Activated T-cell treated with anti-CD3 and anti-CD28 coated beads for 4 hours (primary cell): Measurements from ENCODE around the gene SLC2A1.

Source experiments
- DNase-seq: peaks from one replicate; pipeline ENCODE4 v3.0.0-alpha.2; 2020

Gene SLC2A1

GRCh38 chr1:42888013-42888633, 70.5 kb downstream of the SLC2A1 start:
- no peak for DNase-seq

DNA sequence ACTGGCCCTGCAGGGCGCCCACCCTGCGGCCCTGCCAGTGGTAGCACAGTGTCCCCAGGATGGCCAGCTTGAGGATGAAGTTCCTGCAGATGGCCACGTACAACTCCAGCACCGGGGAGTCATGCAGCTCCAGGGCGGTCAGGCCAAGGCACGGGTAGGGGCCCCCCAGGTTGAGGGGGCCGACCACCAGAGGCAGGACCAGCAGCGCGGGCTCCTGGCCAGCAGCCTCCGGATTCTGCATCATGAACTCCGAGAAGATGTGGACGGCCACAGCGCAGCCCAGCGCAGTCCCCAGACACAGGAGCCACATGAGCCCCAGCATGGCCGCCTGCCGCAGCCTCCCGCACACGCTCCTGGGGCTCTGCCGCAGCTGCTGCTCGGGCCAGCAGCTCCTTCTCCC, 71.3 kb downstream of the SLC2A1 start:
- no peak for DNase-seq

DNA sequence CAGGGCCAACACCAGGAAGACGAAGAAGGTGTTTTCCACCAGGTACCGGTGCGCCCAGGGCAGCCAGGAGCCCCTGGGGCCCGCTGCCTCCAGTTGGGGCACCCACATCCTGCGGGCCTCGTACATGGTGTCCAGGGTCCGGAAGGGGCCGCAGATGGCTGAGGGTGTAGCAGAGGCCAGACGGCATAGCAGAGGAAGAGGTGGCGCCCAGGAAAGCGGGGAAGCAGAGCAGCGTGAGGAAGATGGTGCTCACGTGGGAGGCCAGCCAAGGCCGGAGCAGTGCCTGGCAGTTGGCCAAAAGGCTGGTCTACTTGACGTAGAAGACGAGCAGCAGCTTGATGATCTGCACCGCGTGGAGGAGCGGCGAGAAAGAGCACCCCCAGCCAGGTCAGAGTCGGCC, 71.9 kb downstream of the SLC2A1 start:
- DNase-seq: no peak

- no peak for DNase-seq
These were observed 72.5 kb downstream of the SLC2A1 start for GRCh38 chr1:42886046-42886739.

GRCh38 chr1:42880384-42880783, 78.3 kb downstream of the SLC2A1 start:
- DNase-seq: no peak

DNA sequence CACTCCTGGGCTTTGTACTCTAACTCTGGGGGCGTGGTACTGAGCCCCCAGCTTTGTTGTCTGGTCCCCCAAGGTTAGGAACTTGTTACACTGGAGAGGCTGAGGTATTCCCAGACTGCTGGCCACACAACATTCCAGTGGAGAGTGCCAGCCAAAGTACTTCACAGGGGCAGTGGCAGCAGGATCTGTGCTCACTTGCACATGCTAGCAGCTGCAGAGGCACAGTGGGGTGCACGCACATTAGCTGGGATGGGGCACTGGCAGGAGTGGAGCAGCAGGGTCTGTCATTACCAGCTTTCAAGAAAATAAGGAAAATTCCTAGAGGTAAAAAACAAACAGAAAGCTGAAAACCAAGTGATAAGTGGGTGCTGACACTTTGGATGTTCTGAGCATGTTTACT, 81.3 kb downstream of the SLC2A1 start:
- DNase-seq: no peak

GRCh38 chr1:42876009-42876408, 82.7 kb downstream of the SLC2A1 start:
- DNase-seq: no peak
